Upper lobe of right lung (tissue), 1 donor: ENCODE measurements around the gene KLF13. TPM values are rescaled to one million over a fixed set of nuclear protein-coding genes. Genes with fewer than 3 reads are reported as not detected.
A peak's percentile ranks its signal among the peaks of the same experiment; 100 is the strongest.

Experiments used
- ATAC-seq: fragments of 200-7000 bp; cut with Tn5 transposase; one replicate; pipeline ENCODE4 v1.9.1; 2020; ENCODE audit warnings: mild to moderate bottlenecking, moderate library complexity
- DNase-seq: peaks from one replicate; pipeline ENCODE4 v3.0.0-alpha.2; 2020
- H3K27ac ChIP-seq: fragments of 200-600 bp; one replicate; pipeline ENCODE4 v1.8.0; 2022
- H3K27me3 ChIP-seq: fragments of 200-600 bp; one replicate; pipeline ENCODE4 v1.8.0; 2022; ENCODE audit warnings: mild to moderate bottlenecking
- H3K36me3 ChIP-seq: fragments of 200-600 bp; one replicate; pipeline ENCODE4 v1.8.0; 2022
- H3K4me1 ChIP-seq: fragments of 200-600 bp; one replicate; pipeline ENCODE4 v1.8.0; 2022
- H3K4me3 ChIP-seq: fragments of 200-600 bp; one replicate; pipeline ENCODE4 v1.8.0; 2022; ENCODE audit warnings: mild to moderate bottlenecking
- H3K9me3 ChIP-seq: fragments of 200-600 bp; one replicate; pipeline ENCODE4 v1.8.0; 2022
- intact Hi-C: fragments of 100-400 bp; cut with DNase I; formaldehyde crosslinking; loops from one replicate; pipeline ENCODE4 v1.11.0; 2022
- total RNA-seq: library from RNA; stranded (reverse); fragmentation: NEBNext Ultra II Directional; extraction: Animal tissue kit (Norgen Biotek cat#: 25700); gene quantifications from one replicate; pipeline ENCODE4 v1.2.1, GENCODE V29; 2021
- TF ChIP-seq, protein P1 (sequence below): fragments of 200-600 bp; IDR thresholded peaks from one replicate; pipeline ENCODE4 v1.8.0; 2022; ENCODE audit warnings: antibody characterized with exemption
- donor health status: DM: no; HTN: yes; CAD: no; lungs with severe emphysema.

KLF13 gene
- total RNA-seq, 1 donor from 2014 or later, result 176 TPM

DNA sequence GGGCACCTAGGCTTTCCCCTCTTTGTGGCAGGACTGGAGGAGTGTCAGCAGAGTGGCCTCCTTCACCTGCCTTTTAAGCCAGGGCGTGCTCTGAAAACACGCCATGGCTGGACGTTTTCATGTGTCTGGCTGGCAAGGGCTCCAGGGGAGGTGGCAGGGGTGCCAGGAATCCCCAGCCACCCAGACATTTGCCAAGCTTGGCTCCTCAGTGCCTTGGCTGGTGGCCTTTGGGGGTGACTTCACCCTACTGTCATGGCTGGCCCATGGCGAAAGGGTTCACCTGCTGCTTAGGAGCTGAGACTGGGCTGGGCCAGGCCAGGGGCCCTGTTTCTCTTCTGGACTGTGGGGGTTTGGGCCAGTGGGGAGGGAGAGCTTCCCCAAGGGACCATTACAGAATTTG is 17.6 kb downstream of the KLF13 start:
- peaks cover 97% of the 10 kb centered on the region for H3K4me1 ChIP-seq
- no peak for ATAC-seq

GRCh38 chr15:31344823-31345605 is 18.4 kb downstream of the KLF13 start:
- intact Hi-C loops, result no loop called here
- DNase-seq, result peak; percentile 76

More for the DNA sequence above, 17.6 kb downstream of the KLF13 start:
- H3K27me3 ChIP-seq, result no peaks in the 10 kb centered on the region
- TF ChIP-seq, protein P1, sequence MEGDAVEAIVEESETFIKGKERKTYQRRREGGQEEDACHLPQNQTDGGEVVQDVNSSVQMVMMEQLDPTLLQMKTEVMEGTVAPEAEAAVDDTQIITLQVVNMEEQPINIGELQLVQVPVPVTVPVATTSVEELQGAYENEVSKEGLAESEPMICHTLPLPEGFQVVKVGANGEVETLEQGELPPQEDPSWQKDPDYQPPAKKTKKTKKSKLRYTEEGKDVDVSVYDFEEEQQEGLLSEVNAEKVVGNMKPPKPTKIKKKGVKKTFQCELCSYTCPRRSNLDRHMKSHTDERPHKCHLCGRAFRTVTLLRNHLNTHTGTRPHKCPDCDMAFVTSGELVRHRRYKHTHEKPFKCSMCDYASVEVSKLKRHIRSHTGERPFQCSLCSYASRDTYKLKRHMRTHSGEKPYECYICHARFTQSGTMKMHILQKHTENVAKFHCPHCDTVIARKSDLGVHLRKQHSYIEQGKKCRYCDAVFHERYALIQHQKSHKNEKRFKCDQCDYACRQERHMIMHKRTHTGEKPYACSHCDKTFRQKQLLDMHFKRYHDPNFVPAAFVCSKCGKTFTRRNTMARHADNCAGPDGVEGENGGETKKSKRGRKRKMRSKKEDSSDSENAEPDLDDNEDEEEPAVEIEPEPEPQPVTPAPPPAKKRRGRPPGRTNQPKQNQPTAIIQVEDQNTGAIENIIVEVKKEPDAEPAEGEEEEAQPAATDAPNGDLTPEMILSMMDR, result no peak
- H3K4me3 ChIP-seq, result no peak overlapping the region
- H3K36me3 ChIP-seq, result peaks cover 11% of the 10 kb centered on the region
- no peak for DNase-seq
- H3K9me3 ChIP-seq, result no peaks in the 10 kb centered on the region
- intact Hi-C loops, result no loop called here
- H3K27ac ChIP-seq, result peak overlapping the region; percentile 79

GRCh38 chr15:31345606-31346366 is 19.2 kb downstream of the KLF13 start:
- DNase-seq, result peak; percentile 63
- ATAC-seq, result peak; percentile 0
- peak overlapping the region; percentile 34 for H3K4me3 ChIP-seq
- intact Hi-C loops, result no loop called here
- H3K4me1 ChIP-seq, result peaks cover 97% of the 10 kb centered on the region
- TF ChIP-seq, protein P1, result no peak
- H3K27ac ChIP-seq, result peak overlapping the region; percentile 79
- H3K36me3 ChIP-seq, result peaks cover 11% of the 10 kb centered on the region
- H3K27me3 ChIP-seq, result no peaks in the 10 kb centered on the region
- H3K9me3 ChIP-seq, result no peaks in the 10 kb centered on the region

More at GRCh38 chr15:31344823-31345605, 18.4 kb downstream of the KLF13 start:
- Histone ChIP-seq H3K9me3 (no peaks in the 10 kb centered on the region), H3K4me1 (peaks cover 97% of the 10 kb centered on the region), H3K36me3 (peaks cover 11% of the 10 kb centered on the region), H3K4me3 (peak overlapping the region; percentile 34), H3K27me3 (no peaks in the 10 kb centered on the region), H3K27ac (peak overlapping the region; percentile 79)
- ATAC-seq, result peak; percentile 76
- TF ChIP-seq, protein P1, result no peak

DNA sequence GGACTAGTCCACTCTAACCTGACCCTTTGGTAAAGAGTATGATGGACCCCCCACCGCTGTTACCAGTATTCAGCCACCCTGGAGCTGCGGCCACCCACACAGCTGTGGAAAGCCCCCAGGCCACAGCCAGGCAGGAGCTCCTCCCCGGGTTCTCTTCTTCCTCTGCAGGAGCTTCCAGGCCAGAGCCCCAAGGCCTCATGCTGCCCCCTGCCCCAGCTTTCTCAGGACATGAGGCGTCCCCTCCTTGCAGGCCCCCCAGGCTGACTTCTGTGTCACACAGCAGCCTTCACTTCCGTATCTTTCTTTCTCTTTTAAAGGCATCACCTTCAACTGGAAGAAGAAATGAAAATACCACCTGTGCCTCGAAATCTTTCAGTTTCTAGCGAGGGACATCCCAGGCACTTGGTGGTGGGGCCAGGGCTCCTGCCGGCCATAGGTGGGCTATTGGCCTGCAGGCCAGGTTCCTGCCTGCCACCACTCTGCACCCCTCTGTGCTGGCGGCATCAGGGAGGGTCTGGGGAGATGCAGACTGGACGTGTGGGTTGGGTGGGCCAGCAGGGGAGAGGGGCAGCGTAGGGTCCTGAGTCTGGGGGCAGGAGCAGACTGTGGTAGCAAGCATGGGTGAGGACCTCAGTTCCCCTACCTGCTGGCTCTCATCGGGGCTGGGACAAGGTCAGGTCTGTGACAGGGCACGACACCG is 19.9 kb downstream of the KLF13 start:
- peaks cover 97% of the 10 kb centered on the region for H3K4me1 ChIP-seq
- ATAC-seq (no peak), DNase-seq (peak; percentile 54)
- no peaks in the 10 kb centered on the region for H3K27me3 ChIP-seq
- peak overlapping the region; percentile 79 for H3K27ac ChIP-seq
- H3K9me3 ChIP-seq, result no peaks in the 10 kb centered on the region
- TF ChIP-seq, protein P1, result no peak
- peak overlapping the region; percentile 34 for H3K4me3 ChIP-seq
- peaks cover 11% of the 10 kb centered on the region for H3K36me3 ChIP-seq
- intact Hi-C loops, result no loop called here

DNA sequence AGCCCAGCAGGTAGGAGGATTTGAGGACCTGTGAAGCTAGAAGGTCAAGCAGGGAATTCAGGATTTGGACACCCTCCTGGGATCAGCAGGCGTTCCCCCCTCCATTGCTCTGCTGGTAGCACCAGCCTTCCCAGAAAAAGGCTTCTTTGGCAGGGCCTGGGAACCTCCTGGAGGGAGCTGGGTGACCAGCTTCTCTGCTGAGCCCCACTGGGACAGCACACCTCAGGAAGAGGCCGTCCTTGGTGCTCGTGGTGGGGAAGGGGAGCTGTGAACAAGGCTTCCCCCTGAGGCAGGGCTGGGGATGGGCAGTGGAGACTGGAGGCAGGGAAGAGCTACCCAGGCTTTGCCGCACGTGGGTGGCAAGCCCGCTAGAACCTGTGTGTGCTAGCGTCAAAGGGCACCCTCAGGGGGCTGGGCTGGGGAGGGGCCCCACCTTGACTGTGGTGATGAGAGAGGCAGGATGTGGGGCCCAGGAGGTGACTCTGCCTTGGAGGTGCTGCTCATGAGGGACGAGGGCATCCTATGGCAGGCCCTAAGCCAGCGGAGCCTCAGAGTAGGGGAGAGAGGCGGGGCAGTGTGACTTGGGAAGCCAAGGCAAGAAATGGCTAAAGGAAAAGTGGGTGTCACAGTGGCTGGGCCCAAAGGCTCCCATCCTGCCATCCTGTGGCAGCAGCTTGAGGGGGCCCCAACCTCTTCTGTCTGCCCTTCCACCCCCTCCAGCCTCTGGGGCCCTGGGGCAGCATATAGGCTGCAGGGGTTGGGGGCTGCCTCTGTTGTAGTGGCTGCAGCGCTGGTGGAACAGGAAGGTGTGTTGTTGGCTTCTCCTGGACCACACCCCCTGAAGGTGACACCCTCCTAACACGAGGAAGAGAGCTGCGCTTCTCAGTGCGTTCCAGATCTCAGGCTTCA is 20.7 kb downstream of the KLF13 start:
- H3K4me3 ChIP-seq, result peak overlapping the region; percentile 34
- DNase-seq (peak; percentile 68), ATAC-seq (no peak)
- H3K27ac ChIP-seq, result peak overlapping the region; percentile 49
- intact Hi-C loops, result no loop called here
- TF ChIP-seq, protein P1, result no peak
- H3K36me3 ChIP-seq, result peaks cover 11% of the 10 kb centered on the region
- no peaks in the 10 kb centered on the region for H3K9me3 ChIP-seq
- H3K27me3 ChIP-seq, result no peaks in the 10 kb centered on the region
- H3K4me1 ChIP-seq, result peaks cover 97% of the 10 kb centered on the region
